H1 (cell line): ENCODE results near the gene SLC39A11. TPM values are rescaled to one million over a fixed set of nuclear protein-coding genes. Genes with fewer than 3 reads are reported as not detected.

ENCODE experiments used
- E2F6 ChIP-seq: IDR thresholded peaks from 2 replicates; pipeline ENCODE4 v1.6.1; 2012; ENCODE audit warnings: inconsistent platforms
- polyA plus RNA-seq, 7 experiments: library from polyadenylated mRNA; depleted of rRNA in 3 of 7; stranded (reverse) in 5 of 7; unstranded in 2 of 7; fragments of >200 nt in 5 of 7; fragments of 200-250 nt in 2 of 7; gene quantifications; 1 replicate in 5 of 7; 2 replicates in 1 of 7; 4 replicates in 1 of 7; pipeline versions ENCODE4 v1.2.1 to v1.2.3, GENCODE V29; 2011 to 2013; ENCODE audit warnings: missing spikeins in 2 of 7, mixed read lengths in 2 of 7
- total RNA-seq: library from RNA; stranded (reverse); fragmentation: NEBNext Ultra II Directional; extraction: Animal tissue kit (Norgen Biotek cat#: 25700); gene quantifications from 2 replicates; pipeline ENCODE4 v1.2.1, GENCODE V29; 2021
- TF ChIP-seq, protein P1 (sequence below): IDR thresholded peaks from 2 replicates; pipeline ENCODE4 v1.6.1; 2011; ENCODE audit warnings: low read length, improper control_type of control experiment

The SLC39A11 gene
- total and polyA plus RNA-seq, 2 of the 8 experiments (the other 6 are each of a cell fraction or from before 2014, with no cell fraction given) = 12.2 to 19.6 TPM

- TF ChIP-seq, protein P1, sequence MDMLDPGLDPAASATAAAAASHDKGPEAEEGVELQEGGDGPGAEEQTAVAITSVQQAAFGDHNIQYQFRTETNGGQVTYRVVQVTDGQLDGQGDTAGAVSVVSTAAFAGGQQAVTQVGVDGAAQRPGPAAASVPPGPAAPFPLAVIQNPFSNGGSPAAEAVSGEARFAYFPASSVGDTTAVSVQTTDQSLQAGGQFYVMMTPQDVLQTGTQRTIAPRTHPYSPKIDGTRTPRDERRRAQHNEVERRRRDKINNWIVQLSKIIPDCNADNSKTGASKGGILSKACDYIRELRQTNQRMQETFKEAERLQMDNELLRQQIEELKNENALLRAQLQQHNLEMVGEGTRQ = no peak
- TF ChIP-seq E2F6 = no peak
These were observed 432.7 kb downstream of the SLC39A11 start (continued) for GRCh38 chr17:72659811-72660210.
